ENCODE data around the gene RAD51AP1. TPM values are rescaled to one million over a fixed set of nuclear protein-coding genes. Genes with fewer than 3 reads are reported as not detected.
A peak's percentile ranks its signal among the peaks of the same experiment; 100 is the strongest.

The RAD51AP1 gene
- total and polyA plus RNA-seq, 3 donors from 2014 or later = 17.0 to 21.9 (median 19.4) TPM

- WGBS, 2 donors = 7 to 13% methylated on average over 9 to 44 of the region's 44 CpGs
- intact Hi-C loops (cut with DNase I; ENCODE audit: low total_unique reads) = no loop called here
- Histone ChIP-seq H3K27me3 (no peaks in the 10 kb centered on the region), H3K36me3 (ENCODE audit: low read depth, missing control alignments) (no peaks in the 10 kb centered on the region), H3K27ac (no peak within 1 kb of the TSS), H3K4me3 (peak within 1 kb of the TSS; percentile 33 to 56), H3K9me3 (no peaks in the 10 kb centered on the region), H3K4me1 (no peaks in the 10 kb centered on the region)
- DNase-seq = peak; percentile 89
- TF ChIP-seq POLR2A (IDR thresholded peaks at IDR 0.05) (no peak), CTCF (IDR thresholded peaks at IDR 0.05) (no peak)
These were observed 23.5 kb downstream of the RAD51AP1 start, which contains the start of gene DYRK4 for GRCh38 chr12:4562034-4562657. Gene DYRK4 (plus strand): TSS chr12:4562208. CDS start chr12:4562246, 38 bp downstream.

- Histone ChIP-seq H3K9me3 (no peaks in the 10 kb centered on the region), H3K27me3 (no peaks in the 10 kb centered on the region), H3K27ac (no peak overlapping the region), H3K4me1 (no peaks in the 10 kb centered on the region), H3K36me3 (ENCODE audit: low read depth, missing control alignments) (no peaks in the 10 kb centered on the region), H3K4me3 (no peak overlapping the region)
- DNase-seq = no peak
- TF ChIP-seq POLR2A (IDR thresholded peaks at IDR 0.05) = no peak
- TF ChIP-seq CTCF (IDR thresholded peaks at IDR 0.05) = no peak
- intact Hi-C loops (cut with DNase I; ENCODE audit: low total_unique reads) = no loop called here
- 74 to 76% methylated on average over 3 of the region's 3 CpGs for WGBS, 2 donors
These were observed 24.6 kb downstream of the RAD51AP1 start for GRCh38 chr12:4563336-4563735.

GRCh38 chr12:4564818-4565217, 26.1 kb downstream of the RAD51AP1 start:
- WGBS, 2 donors = 64 to 66% methylated on average over 5 of the region's 5 CpGs
- no peaks in the 10 kb centered on the region for H3K4me1 ChIP-seq
- H3K27me3 ChIP-seq = no peaks in the 10 kb centered on the region
- H3K4me3 ChIP-seq = no peak overlapping the region
- intact Hi-C loops (cut with DNase I; ENCODE audit: low total_unique reads) = no loop called here
- DNase-seq = no peak
- H3K9me3 ChIP-seq = no peaks in the 10 kb centered on the region
- H3K27ac ChIP-seq = no peak overlapping the region
- no peak for TF ChIP-seq POLR2A (IDR thresholded peaks at IDR 0.05)
- no peak for TF ChIP-seq CTCF (IDR thresholded peaks at IDR 0.05)
- H3K36me3 ChIP-seq (ENCODE audit: low read depth, missing control alignments) = no peaks in the 10 kb centered on the region

GRCh38 chr12:4566474-4566873, 27.8 kb downstream of the RAD51AP1 start:
- Histone ChIP-seq H3K9me3 (no peaks in the 10 kb centered on the region), H3K36me3 (ENCODE audit: low read depth, missing control alignments) (no peaks in the 10 kb centered on the region), H3K27me3 (no peaks in the 10 kb centered on the region), H3K27ac (no peak overlapping the region), H3K4me1 (no peaks in the 10 kb centered on the region), H3K4me3 (no peak overlapping the region)
- TF ChIP-seq CTCF (IDR thresholded peaks at IDR 0.05) = no peak
- no peak for TF ChIP-seq POLR2A (IDR thresholded peaks at IDR 0.05)
- DNase-seq = no peak
- WGBS, 2 donors = 65 to 81% methylated on average over 2 of the region's 2 CpGs
- intact Hi-C loops (cut with DNase I; ENCODE audit: low total_unique reads) = no loop called here
